Neural cell (in vitro differentiated cells): ENCODE results near the gene ERC2. TPM values are rescaled to one million over a fixed set of nuclear protein-coding genes. Genes with fewer than 3 reads are reported as not detected.

Experiments used
- H2AFZ ChIP-seq: fragments of 200-600, 300-800 bp; sonication (generic), shearing (Covaris generic); 2 replicates; pipeline ENCODE4 v1.6.0; 2014; ENCODE audit warnings: low read depth, mild to moderate bottlenecking, antibody characterized with exemption, low read length, moderate library complexity
- H3F3A ChIP-seq: fragments of 200-600 bp; shearing (Covaris generic); 2 replicates; pipeline ENCODE4 v1.6.1; 2016; ENCODE audit warnings: mild to moderate bottlenecking, moderate library complexity, mixed read lengths, antibody characterized with exemption, low read length; ENCODE audit not compliant: insufficient read depth, poor library complexity, severe bottlenecking
- H3K27ac ChIP-seq: fragments of 200-600, 300-800 bp; sonication (generic), shearing (Covaris generic); 2 replicates; pipeline ENCODE4 v1.5.1; 2014; ENCODE audit warnings: mild to moderate bottlenecking, low read length, moderate library complexity
- H3K27me3 ChIP-seq: fragments of 300-800, 200-600 bp; sonication (generic), shearing (Covaris generic); 2 replicates; pipeline ENCODE4 v1.6.0; 2014; ENCODE audit warnings: mild to moderate bottlenecking, low read depth, low read length, moderate library complexity; ENCODE audit not compliant: insufficient read depth
- H3K36me3 ChIP-seq: fragments of 300-800, 200-600 bp; sonication (generic), shearing (Covaris generic); 2 replicates; pipeline ENCODE4 v1.5.1; 2014; ENCODE audit warnings: mild to moderate bottlenecking, antibody characterized with exemption, low read length, moderate library complexity; ENCODE audit not compliant: insufficient read depth
- H3K4me2 ChIP-seq: fragments of 300-800, 200-600 bp; sonication (generic), shearing (Covaris generic); 2 replicates; pipeline ENCODE4 v1.6.0; 2014; ENCODE audit warnings: mild to moderate bottlenecking, low read length
- H3K4me3 ChIP-seq: fragments of 300-800, 200-600 bp; sonication (generic), shearing (Covaris generic); 2 replicates; pipeline ENCODE4 v1.5.1; 2014; ENCODE audit warnings: mild to moderate bottlenecking, low read length, moderate library complexity
- H3K79me2 ChIP-seq: fragments of 200-600 bp; shearing (Covaris generic); replicated peaks from 2 replicates; pipeline ENCODE4 v1.6.0; 2014; ENCODE audit warnings: mild to moderate bottlenecking, low read length, moderate library complexity; ENCODE audit not compliant: insufficient read depth
- H3K9ac ChIP-seq: fragments of 300-800, 200-600 bp; sonication (generic), shearing (Covaris generic); 2 replicates; pipeline ENCODE4 v1.6.1; 2016; ENCODE audit warnings: mild to moderate bottlenecking, low read length, mixed read lengths
- H3K9me2 ChIP-seq: fragments of 200-600 bp; shearing (Covaris generic); 2 replicates; pipeline ENCODE4 v1.6.1; 2016; ENCODE audit warnings: mild to moderate bottlenecking, low read length, mixed read lengths; ENCODE audit not compliant: insufficient read depth
- H3K9me3 ChIP-seq: fragments of 200-600, 300-800 bp; sonication (generic), shearing (Covaris generic); 2 replicates; pipeline ENCODE4 v1.6.1; 2016; ENCODE audit warnings: mild to moderate bottlenecking, mixed run types, low read length, moderate library complexity, mixed read lengths
- H4K20me1 ChIP-seq: fragments of 200-600 bp; shearing (Covaris generic); 2 replicates; pipeline ENCODE4 v1.6.1; 2016; ENCODE audit warnings: mild to moderate bottlenecking, mixed run types; ENCODE audit not compliant: insufficient read depth
- CTCF ChIP-seq: fragments of 450-650 bp; IDR thresholded peaks from 2 replicates; pipeline ENCODE4 v1.5.1; 2014; ENCODE audit warnings: antibody characterized with exemption, mild to moderate bottlenecking, moderate library complexity; ENCODE audit not compliant: poor library complexity, severe bottlenecking
- EP300 ChIP-seq: fragments of 450-650 bp; conservative IDR thresholded peaks from 2 replicates; pipeline ENCODE4 v1.6.1; 2014; ENCODE audit warnings: antibody characterized with exemption, mild to moderate bottlenecking, moderate library complexity; ENCODE audit not compliant: poor library complexity, severe bottlenecking
- EZH2 ChIP-seq: fragments of 200-600, 300-800 bp; shearing (Covaris generic), sonication (generic); IDR thresholded peaks from 2 replicates; pipeline ENCODE4 v1.6.1; 2014; ENCODE audit warnings: antibody characterized with exemption, low read length, borderline replicate concordance, mild to moderate bottlenecking; ENCODE audit not compliant: insufficient read depth, poor library complexity, severe bottlenecking
- MXI1 ChIP-seq: fragments of 450-650 bp; conservative IDR thresholded peaks from 2 replicates; pipeline ENCODE4 v1.6.1; 2014; ENCODE audit warnings: antibody characterized with exemption, mild to moderate bottlenecking; ENCODE audit not compliant: poor library complexity, severe bottlenecking
- POLR2AphosphoS5 ChIP-seq: IDR thresholded peaks from 2 replicates; pipeline ENCODE4 v1.6.1; 2012
- RAD21 ChIP-seq: fragments of 450-650 bp; conservative IDR thresholded peaks from 2 replicates; pipeline ENCODE4 v1.6.1; 2014; ENCODE audit warnings: antibody characterized with exemption, mild to moderate bottlenecking, moderate library complexity
- REST ChIP-seq: IDR thresholded peaks from 2 replicates; pipeline ENCODE4 v1.6.1; 2012; ENCODE audit warnings: borderline replicate concordance
- SMC3 ChIP-seq: fragments of 450-650 bp; conservative IDR thresholded peaks from 2 replicates; pipeline ENCODE4 v1.6.1; 2014; ENCODE audit warnings: antibody characterized with exemption, mild to moderate bottlenecking, moderate library complexity; ENCODE audit not compliant: poor library complexity
- TAF1 ChIP-seq: IDR thresholded peaks from 2 replicates; pipeline ENCODE4 v1.6.1; 2012; ENCODE audit warnings: low read depth
- polyA plus RNA-seq: library from polyadenylated mRNA; depleted of rRNA; stranded (reverse); fragments of >200 nt; gene quantifications from 2 replicates; pipeline ENCODE4 v1.2.3, GENCODE V29; 2014

Gene ERC2
- polyA plus RNA-seq, 1 donor from 2014 or later = 60.4 TPM

- TF ChIP-seq MXI1 = no peak
- TF ChIP-seq EZH2 = no peak
- TF ChIP-seq TAF1 = no peak
- no peak for TF ChIP-seq EP300
- no peak for TF ChIP-seq REST
- TF ChIP-seq POLR2AphosphoS5 = no peak
- no peak for TF ChIP-seq CTCF
- TF ChIP-seq SMC3 = no peak
- no peak for TF ChIP-seq RAD21
- Histone ChIP-seq H4K20me1 (no peaks in the 10 kb centered on the region), H3K27ac (no peak overlapping the region), H3K27me3 (no peaks in the 10 kb centered on the region), H3K4me3 (no peak overlapping the region), H3K4me2 (no peak overlapping the region), H2AFZ (no peak overlapping the region), H3K9ac (no peak overlapping the region), H3F3A (no peaks in the 10 kb centered on the region), H3K9me3 (no peaks in the 10 kb centered on the region), H3K36me3 (no peaks in the 10 kb centered on the region), H3K9me2 (no peaks in the 10 kb centered on the region), H3K79me2 (no peaks in the 10 kb centered on the region)
These were observed 104.5 kb downstream of the ERC2 start for GRCh38 chr3:56363720-56364119.

GRCh38 chr3:56361731-56362130 lies 106.5 kb downstream of the ERC2 start:
- TF ChIP-seq TAF1 (no peak), EP300 (no peak), RAD21 (no peak), CTCF (no peak), REST (no peak), POLR2AphosphoS5 (no peak), MXI1 (no peak), EZH2 (no peak), SMC3 (no peak)
- no peaks in the 10 kb centered on the region for H3K9me2 ChIP-seq
- no peaks in the 10 kb centered on the region for H3K79me2 ChIP-seq
- H2AFZ ChIP-seq = no peak overlapping the region
- no peaks in the 10 kb centered on the region for H3F3A ChIP-seq
- H3K9me3 ChIP-seq = no peaks in the 10 kb centered on the region
- no peak overlapping the region for H3K27ac ChIP-seq
- H3K4me2 ChIP-seq = no peak overlapping the region
- no peak overlapping the region for H3K9ac ChIP-seq
- no peaks in the 10 kb centered on the region for H3K36me3 ChIP-seq
- no peak overlapping the region for H3K4me3 ChIP-seq
- H3K27me3 ChIP-seq = no peaks in the 10 kb centered on the region
- H4K20me1 ChIP-seq = no peaks in the 10 kb centered on the region
